VCaP (cell line): ENCODE results near the gene IL2RA.

Experiments
- H3K27ac ChIP-seq: fragments of 450-650 bp; 2 replicates; pipeline ENCODE4 v1.5.1; 2017
- TF ChIP-seq, protein P1 (sequence below): fragments of 450-650 bp; conservative IDR thresholded peaks from 2 replicates; pipeline ENCODE4 v1.5.1; 2017; ENCODE audit warnings: mild to moderate bottlenecking, moderate library complexity

Gene IL2RA

GRCh38 chr10:6033954-6034353 lies 28.2 kb downstream of the IL2RA start:
- TF ChIP-seq, protein P1, sequence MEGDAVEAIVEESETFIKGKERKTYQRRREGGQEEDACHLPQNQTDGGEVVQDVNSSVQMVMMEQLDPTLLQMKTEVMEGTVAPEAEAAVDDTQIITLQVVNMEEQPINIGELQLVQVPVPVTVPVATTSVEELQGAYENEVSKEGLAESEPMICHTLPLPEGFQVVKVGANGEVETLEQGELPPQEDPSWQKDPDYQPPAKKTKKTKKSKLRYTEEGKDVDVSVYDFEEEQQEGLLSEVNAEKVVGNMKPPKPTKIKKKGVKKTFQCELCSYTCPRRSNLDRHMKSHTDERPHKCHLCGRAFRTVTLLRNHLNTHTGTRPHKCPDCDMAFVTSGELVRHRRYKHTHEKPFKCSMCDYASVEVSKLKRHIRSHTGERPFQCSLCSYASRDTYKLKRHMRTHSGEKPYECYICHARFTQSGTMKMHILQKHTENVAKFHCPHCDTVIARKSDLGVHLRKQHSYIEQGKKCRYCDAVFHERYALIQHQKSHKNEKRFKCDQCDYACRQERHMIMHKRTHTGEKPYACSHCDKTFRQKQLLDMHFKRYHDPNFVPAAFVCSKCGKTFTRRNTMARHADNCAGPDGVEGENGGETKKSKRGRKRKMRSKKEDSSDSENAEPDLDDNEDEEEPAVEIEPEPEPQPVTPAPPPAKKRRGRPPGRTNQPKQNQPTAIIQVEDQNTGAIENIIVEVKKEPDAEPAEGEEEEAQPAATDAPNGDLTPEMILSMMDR = no peak

DNA sequence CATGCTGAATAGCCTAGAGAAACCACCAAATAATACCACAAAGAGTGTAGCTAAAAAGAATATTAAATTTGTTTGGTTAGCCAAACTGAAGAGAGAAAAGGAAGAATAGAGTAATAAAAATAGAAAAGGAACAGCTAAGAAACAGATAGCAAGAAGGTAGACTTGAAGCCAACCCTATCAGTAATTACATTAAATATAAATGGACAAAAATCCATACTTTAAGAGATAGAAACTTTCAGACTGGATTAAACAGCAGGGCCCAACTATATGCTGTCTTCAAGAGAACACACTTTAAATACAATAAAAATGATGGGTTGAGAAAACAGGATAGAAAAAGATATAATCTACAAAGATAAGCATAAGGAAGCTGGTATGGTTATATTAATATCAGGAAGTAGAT lies 31.2 kb downstream of the IL2RA start:
- TF ChIP-seq, protein P1 = no peak
- no peak overlapping the region for H3K27ac ChIP-seq

More at GRCh38 chr10:6033954-6034353, 28.2 kb downstream of the IL2RA start:
- no peak overlapping the region for H3K27ac ChIP-seq

- TF ChIP-seq, protein P1 = no peak
- H3K27ac ChIP-seq = no peak overlapping the region
Observed at GRCh38 chr10:6030217-6030616, 31.9 kb downstream of the IL2RA start.

GRCh38 chr10:6027929-6028328 lies 34.2 kb downstream of the IL2RA start:
- no peak overlapping the region for H3K27ac ChIP-seq
- TF ChIP-seq, protein P1 = no peak

- H3K27ac ChIP-seq = no peak overlapping the region
- TF ChIP-seq, protein P1 = no peak
Observed at GRCh38 chr10:6025683-6026255, 36.4 kb downstream of the IL2RA start.

- TF ChIP-seq, protein P1 = no peak
- H3K27ac ChIP-seq = no peak overlapping the region
Observed at GRCh38 chr10:6024334-6024682, 37.9 kb downstream of the IL2RA start.

GRCh38 chr10:6023661-6024333 lies 38.4 kb downstream of the IL2RA start:
- TF ChIP-seq, protein P1 = no peak
- H3K27ac ChIP-seq = no peak overlapping the region
